HepG2 (cell line): ENCODE results near the gene TOPBP1. TPM values are rescaled to one million over a fixed set of nuclear protein-coding genes. Genes with fewer than 3 reads are reported as not detected.

Experiments used
- ATAD3A ChIP-seq: sonication (generic); formaldehyde crosslinking; IDR thresholded peaks from 2 replicates; pipeline ENCODE4 v1.4.0; 2020; ENCODE audit warnings: missing genetic modification reagents
- HCFC1 ChIP-seq: fragments of 150-350 bp; IDR thresholded peaks from 2 replicates; pipeline ENCODE4 v1.6.1; 2014; ENCODE audit warnings: low read depth, low read length
- HINFP ChIP-seq: sonication (generic); formaldehyde crosslinking; IDR thresholded peaks from 2 replicates; pipeline ENCODE4 v1.4.0; 2020; ENCODE audit warnings: low read depth, mild to moderate bottlenecking, missing genetic modification reagents
- HNRNPK ChIP-seq: fragments of 200-400 bp; formaldehyde crosslinking; IDR thresholded peaks from 2 replicates; pipeline ENCODE4 v1.6.1; 2018; ENCODE audit warnings: low read length, low read depth, moderate library complexity, mild to moderate bottlenecking; ENCODE audit not compliant: poor library complexity, severe bottlenecking
- HNRNPUL1 ChIP-seq: fragments of 200-400 bp; formaldehyde crosslinking; IDR thresholded peaks from 2 replicates; pipeline ENCODE4 v1.6.1; 2017; ENCODE audit warnings: low read depth, mild to moderate bottlenecking, low read length, moderate library complexity
- HOXA5 ChIP-seq: sonication (generic); formaldehyde crosslinking; IDR thresholded peaks from 2 replicates; pipeline ENCODE4 v1.4.0; 2020; ENCODE audit warnings: missing genetic modification reagents
- KLF13 ChIP-seq: sonication (generic); formaldehyde crosslinking; IDR thresholded peaks from 2 replicates; pipeline ENCODE4 v1.4.0; 2020; ENCODE audit warnings: mild to moderate bottlenecking, missing genetic modification reagents
- NCOA5 ChIP-seq: sonication (generic); formaldehyde crosslinking; IDR thresholded peaks from 2 replicates; pipeline ENCODE4 v1.4.0; 2020; ENCODE audit warnings: missing genetic modification reagents
- RBM22 ChIP-seq: fragments of 200-400 bp; formaldehyde crosslinking; optimal IDR thresholded peaks from 2 replicates; pipeline ENCODE3; 2017; ENCODE audit warnings: mild to moderate bottlenecking, low read length, moderate library complexity
- SMARCC2 ChIP-seq: fragments of 450-650 bp; IDR thresholded peaks from 2 replicates; pipeline ENCODE4 v1.6.1; 2017; ENCODE audit warnings: antibody characterized with exemption, mild to moderate bottlenecking
- ZBTB3 ChIP-seq: sonication (generic); formaldehyde crosslinking; IDR thresholded peaks from 2 replicates; pipeline ENCODE4 v1.4.0; 2020; ENCODE audit warnings: low read depth, mild to moderate bottlenecking, moderate library complexity, missing genetic modification reagents, borderline replicate concordance
- ZGPAT ChIP-seq: IDR thresholded peaks from 2 replicates; pipeline ENCODE4 v1.6.1; 2016; ENCODE audit warnings: mild to moderate bottlenecking
- ZKSCAN8 ChIP-seq: IDR thresholded peaks from 2 replicates; pipeline ENCODE4 v1.6.1; 2016; ENCODE audit warnings: borderline replicate concordance, missing genetic modification reagents, missing compliant biosample characterization
- ZNF607 ChIP-seq: sonication (generic); formaldehyde crosslinking; IDR thresholded peaks from 2 replicates; pipeline ENCODE4 v1.5.1; 2020; ENCODE audit warnings: missing genetic modification reagents, mild to moderate bottlenecking, borderline replicate concordance
- ZNF746 ChIP-seq: sonication (generic); formaldehyde crosslinking; IDR thresholded peaks from 2 replicates; pipeline ENCODE4 v1.8.0; 2022; ENCODE audit warnings: mild to moderate bottlenecking, missing genetic modification reagents
- polyA plus RNA-seq, 8 experiments: library from polyadenylated mRNA; depleted of rRNA in 3 of 8; stranded (reverse) in 7 of 8; unstranded in 1 of 8; fragments of >200 nt; fragmentation: Illumina TruSeq in 4 of 8; extraction: Trizol in 4 of 8; gene quantifications; 2 replicates each; pipeline versions ENCODE4 v1.2.1 to v1.2.3, GENCODE V29; 2011 to 2016; ENCODE audit warnings: low read depth in 4 of 8, missing spikeins in 1 of 8, mixed read lengths in 1 of 8; ENCODE audit not compliant: insufficient read depth in 1 of 8
- total RNA-seq, 5 experiments: library from RNA; depleted of rRNA; stranded (reverse); fragments of >200 nt; fragmentation: Illumina TruSeq; extraction: Trizol; gene quantifications; 2 replicates each; pipeline ENCODE4 v1.2.3, GENCODE V29; 2016; ENCODE audit warnings: low read depth in 1 of 5
- TF ChIP-seq, protein P1 (sequence below): sonication (generic); formaldehyde crosslinking; IDR thresholded peaks from 2 replicates; pipeline ENCODE4 v1.4.0; 2020; ENCODE audit warnings: mild to moderate bottlenecking, missing genetic modification reagents, borderline replicate concordance
- TF ChIP-seq, protein P2 (sequence below): sonication (generic); formaldehyde crosslinking; IDR thresholded peaks from 2 replicates; pipeline ENCODE4 v1.4.0; 2020; ENCODE audit warnings: mild to moderate bottlenecking, missing genetic modification reagents, borderline replicate concordance
- TF ChIP-seq, protein P3 (sequence below): sonication (generic); formaldehyde crosslinking; conservative IDR thresholded peaks from 2 replicates; pipeline ENCODE4 v1.8.0; 2022; ENCODE audit warnings: mild to moderate bottlenecking, moderate library complexity, missing genetic modification reagents

TOPBP1 gene
- total and polyA plus RNA-seq, 2 of the 13 experiments (the other 11 are each of a cell fraction or from before 2014, with no cell fraction given) = 24.3 to 42.9 TPM

DNA sequence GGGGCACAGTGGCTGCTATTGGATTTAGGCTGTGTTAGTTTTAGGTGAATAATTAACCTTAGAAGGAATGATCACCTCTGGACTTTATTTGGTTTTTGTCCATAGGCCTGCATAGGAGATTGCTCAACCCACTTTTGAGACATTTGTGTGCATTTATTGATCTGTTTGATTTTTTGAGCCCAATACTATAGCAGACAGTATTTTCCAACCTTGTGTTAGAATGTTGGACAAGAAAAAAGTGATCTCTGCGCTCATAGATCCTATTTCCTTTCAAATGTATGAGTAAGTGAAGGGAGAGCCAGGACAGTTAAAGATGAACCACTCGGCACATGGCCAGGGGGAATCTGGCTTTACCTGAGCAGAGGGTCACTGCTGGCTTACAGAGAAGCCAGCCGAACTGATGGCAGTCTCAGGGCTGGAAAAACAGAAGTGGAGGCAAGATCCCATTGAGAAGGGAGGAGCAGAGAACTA is 8.8 kb upstream of the TOPBP1 start (continued):
- TF ChIP-seq, protein P1, sequence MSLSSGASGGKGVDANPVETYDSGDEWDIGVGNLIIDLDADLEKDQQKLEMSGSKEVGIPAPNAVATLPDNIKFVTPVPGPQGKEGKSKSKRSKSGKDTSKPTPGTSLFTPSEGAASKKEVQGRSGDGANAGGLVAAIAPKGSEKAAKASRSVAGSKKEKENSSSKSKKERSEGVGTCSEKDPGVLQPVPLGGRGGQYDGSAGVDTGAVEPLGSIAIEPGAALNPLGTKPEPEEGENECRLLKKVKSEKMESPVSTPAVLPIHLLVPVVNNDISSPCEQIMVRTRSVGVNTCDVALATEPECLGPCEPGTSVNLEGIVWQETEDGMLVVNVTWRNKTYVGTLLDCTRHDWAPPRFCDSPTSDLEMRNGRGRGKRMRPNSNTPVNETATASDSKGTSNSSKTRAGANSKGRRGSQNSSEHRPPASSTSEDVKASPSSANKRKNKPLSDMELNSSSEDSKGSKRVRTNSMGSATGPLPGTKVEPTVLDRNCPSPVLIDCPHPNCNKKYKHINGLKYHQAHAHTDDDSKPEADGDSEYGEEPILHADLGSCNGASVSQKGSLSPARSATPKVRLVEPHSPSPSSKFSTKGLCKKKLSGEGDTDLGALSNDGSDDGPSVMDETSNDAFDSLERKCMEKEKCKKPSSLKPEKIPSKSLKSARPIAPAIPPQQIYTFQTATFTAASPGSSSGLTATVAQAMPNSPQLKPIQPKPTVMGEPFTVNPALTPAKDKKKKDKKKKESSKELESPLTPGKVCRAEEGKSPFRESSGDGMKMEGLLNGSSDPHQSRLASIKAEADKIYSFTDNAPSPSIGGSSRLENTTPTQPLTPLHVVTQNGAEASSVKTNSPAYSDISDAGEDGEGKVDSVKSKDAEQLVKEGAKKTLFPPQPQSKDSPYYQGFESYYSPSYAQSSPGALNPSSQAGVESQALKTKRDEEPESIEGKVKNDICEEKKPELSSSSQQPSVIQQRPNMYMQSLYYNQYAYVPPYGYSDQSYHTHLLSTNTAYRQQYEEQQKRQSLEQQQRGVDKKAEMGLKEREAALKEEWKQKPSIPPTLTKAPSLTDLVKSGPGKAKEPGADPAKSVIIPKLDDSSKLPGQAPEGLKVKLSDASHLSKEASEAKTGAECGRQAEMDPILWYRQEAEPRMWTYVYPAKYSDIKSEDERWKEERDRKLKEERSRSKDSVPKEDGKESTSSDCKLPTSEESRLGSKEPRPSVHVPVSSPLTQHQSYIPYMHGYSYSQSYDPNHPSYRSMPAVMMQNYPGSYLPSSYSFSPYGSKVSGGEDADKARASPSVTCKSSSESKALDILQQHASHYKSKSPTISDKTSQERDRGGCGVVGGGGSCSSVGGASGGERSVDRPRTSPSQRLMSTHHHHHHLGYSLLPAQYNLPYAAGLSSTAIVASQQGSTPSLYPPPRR (CRISPR knock-in tag) = peak; percentile 99
- no peak; the same call in 1 of the 2 replicates for TF ChIP-seq ZKSCAN8 (CRISPR knock-in tag)
- TF ChIP-seq HNRNPK = no peak
- TF ChIP-seq ZBTB3 = peak; percentile 63; the same call in 1 of the 2 replicates
- TF ChIP-seq KLF13 (CRISPR knock-in tag) = no peak
- peak; percentile 86; the same call in 1 of the 2 replicates for TF ChIP-seq ZNF746 (CRISPR knock-in tag)
- no peak for TF ChIP-seq ATAD3A
- TF ChIP-seq, protein P2, sequence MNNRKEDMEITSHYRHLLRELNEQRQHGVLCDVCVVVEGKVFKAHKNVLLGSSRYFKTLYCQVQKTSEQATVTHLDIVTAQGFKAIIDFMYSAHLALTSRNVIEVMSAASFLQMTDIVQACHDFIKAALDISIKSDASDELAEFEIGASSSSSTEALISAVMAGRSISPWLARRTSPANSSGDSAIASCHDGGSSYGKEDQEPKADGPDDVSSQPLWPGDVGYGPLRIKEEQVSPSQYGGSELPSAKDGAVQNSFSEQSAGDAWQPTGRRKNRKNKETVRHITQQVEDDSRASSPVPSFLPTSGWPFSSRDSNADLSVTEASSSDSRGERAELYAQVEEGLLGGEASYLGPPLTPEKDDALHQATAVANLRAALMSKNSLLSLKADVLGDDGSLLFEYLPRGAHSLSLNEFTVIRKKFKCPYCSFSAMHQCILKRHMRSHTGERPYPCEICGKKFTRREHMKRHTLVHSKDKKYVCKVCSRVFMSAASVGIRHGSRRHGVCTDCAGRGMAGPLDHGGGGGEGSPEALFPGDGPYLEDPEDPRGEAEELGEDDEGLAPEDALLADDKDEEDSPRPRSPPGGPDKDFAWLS = 0 out of 2 replicates have a peak, but pooled peaks have one; percentile 77
- TF ChIP-seq HCFC1 = no peak
- TF ChIP-seq ZNF607 (CRISPR knock-in tag) = peak; percentile 75
- no peak for TF ChIP-seq NCOA5
- 0 out of 2 replicates have a peak, but pooled peaks have one; percentile 47 for TF ChIP-seq SMARCC2
- TF ChIP-seq HNRNPUL1 = no peak
- TF ChIP-seq RBM22 = no peak
- 0 out of 2 replicates have a peak, but pooled peaks have one; percentile 22 for TF ChIP-seq HOXA5 (CRISPR knock-in tag)
- TF ChIP-seq ZGPAT (CRISPR knock-in tag) = peak; percentile 97
- TF ChIP-seq, protein P3, sequence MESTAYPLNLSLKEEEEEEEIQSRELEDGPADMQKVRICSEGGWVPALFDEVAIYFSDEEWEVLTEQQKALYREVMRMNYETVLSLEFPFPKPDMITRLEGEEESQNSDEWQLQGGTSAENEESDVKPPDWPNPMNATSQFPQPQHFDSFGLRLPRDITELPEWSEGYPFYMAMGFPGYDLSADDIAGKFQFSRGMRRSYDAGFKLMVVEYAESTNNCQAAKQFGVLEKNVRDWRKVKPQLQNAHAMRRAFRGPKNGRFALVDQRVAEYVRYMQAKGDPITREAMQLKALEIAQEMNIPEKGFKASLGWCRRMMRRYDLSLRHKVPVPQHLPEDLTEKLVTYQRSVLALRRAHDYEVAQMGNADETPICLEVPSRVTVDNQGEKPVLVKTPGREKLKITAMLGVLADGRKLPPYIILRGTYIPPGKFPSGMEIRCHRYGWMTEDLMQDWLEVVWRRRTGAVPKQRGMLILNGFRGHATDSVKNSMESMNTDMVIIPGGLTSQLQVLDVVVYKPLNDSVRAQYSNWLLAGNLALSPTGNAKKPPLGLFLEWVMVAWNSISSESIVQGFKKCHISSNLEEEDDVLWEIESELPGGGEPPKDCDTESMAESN (CRISPR knock-in tag) = peak; percentile 75
- TF ChIP-seq HINFP (CRISPR knock-in tag) = no peak; the same call in 1 of the 2 replicates
